Trophoblast cell (in vitro differentiated cells and primary cell): ENCODE results near the gene TLR3.
"Not testable (repeated sequence)": the region's sequence is repeated elsewhere in the genome, so short reads cannot be mapped to it uniquely, and the experiment has no call there.

Experiments used
- DNase-seq, 2 donors: peaks; one replicate each; pipeline ENCODE4 v3.0.0-alpha.2; 2016
- H2AFZ ChIP-seq: 2 replicates; pipeline ENCODE4 v1.6.1; 2013; ENCODE audit warnings: low read length, moderate library complexity, mild to moderate bottlenecking; ENCODE audit not compliant: insufficient read depth, poor library complexity
- H2AK5ac ChIP-seq: 2 replicates; pipeline ENCODE4 v1.6.1; 2013; ENCODE audit warnings: mild to moderate bottlenecking, low read length
- H2BK120ac ChIP-seq: 2 replicates; pipeline ENCODE4 v1.6.1; 2013; ENCODE audit warnings: low read length, mild to moderate bottlenecking, moderate library complexity; ENCODE audit not compliant: insufficient read depth, poor library complexity
- H2BK12ac ChIP-seq: 2 replicates; pipeline ENCODE4 v1.6.1; 2013; ENCODE audit warnings: mild to moderate bottlenecking, low read length, moderate library complexity
- H2BK5ac ChIP-seq: 2 replicates; pipeline ENCODE4 v1.6.1; 2013; ENCODE audit warnings: low read length, low read depth, moderate library complexity, mild to moderate bottlenecking; ENCODE audit not compliant: poor library complexity
- H3K14ac ChIP-seq: 2 replicates; pipeline ENCODE4 v1.6.1; 2013; ENCODE audit warnings: mild to moderate bottlenecking, low read length
- H3K18ac ChIP-seq: 2 replicates; pipeline ENCODE4 v1.6.1; 2013; ENCODE audit warnings: mild to moderate bottlenecking, low read length
- H3K23ac ChIP-seq: 2 replicates; pipeline ENCODE4 v1.6.1; 2013; ENCODE audit warnings: low read length
- H3K27ac ChIP-seq: 2 replicates; pipeline ENCODE4 v1.5.1; 2013; ENCODE audit warnings: low read depth, mild to moderate bottlenecking, inconsistent platforms, low read length, moderate library complexity
- H3K27me3 ChIP-seq: 2 replicates; pipeline ENCODE4 v1.6.1; 2013; ENCODE audit warnings: inconsistent platforms, mild to moderate bottlenecking, low read length, moderate library complexity; ENCODE audit not compliant: insufficient read depth
- H3K36me3 ChIP-seq, 2 experiments: 1 replicate in 1 of 2; 2 replicates in 1 of 2; pipeline ENCODE4 v1.6.1; 2013; ENCODE audit warnings: low read length in 2 of 2, mild to moderate bottlenecking in 2 of 2, moderate library complexity in 1 of 2; ENCODE audit not compliant: insufficient read depth in 2 of 2, control insufficient read depth in 1 of 2
- H3K4ac ChIP-seq: 2 replicates; pipeline ENCODE4 v1.6.1; 2013; ENCODE audit warnings: low read depth, mild to moderate bottlenecking, low read length, moderate library complexity
- H3K4me1 ChIP-seq, 2 experiments: 1 replicate in 1 of 2; 2 replicates in 1 of 2; pipeline ENCODE4 v1.6.1; 2013; ENCODE audit warnings: low read length in 2 of 2, mild to moderate bottlenecking in 2 of 2, moderate library complexity in 1 of 2; ENCODE audit not compliant: insufficient read depth in 2 of 2, control insufficient read depth in 1 of 2
- H3K4me2 ChIP-seq: 2 replicates; pipeline ENCODE4 v1.6.1; 2013; ENCODE audit warnings: inconsistent platforms, mild to moderate bottlenecking, low read length, moderate library complexity
- H3K4me3 ChIP-seq: 2 replicates; pipeline ENCODE4 v1.5.1; 2013; ENCODE audit warnings: mild to moderate bottlenecking, low read depth, low read length, inconsistent platforms
- H3K79me1 ChIP-seq: one replicate; pipeline ENCODE4 v1.6.1; 2013; ENCODE audit warnings: low read length
- H3K79me2 ChIP-seq: 2 replicates; pipeline ENCODE4 v1.6.1; 2013; ENCODE audit warnings: low read length, mild to moderate bottlenecking; ENCODE audit not compliant: control insufficient read depth, insufficient read depth, poor library complexity
- H3K9ac ChIP-seq: 2 replicates; pipeline ENCODE4 v1.6.1; 2013; ENCODE audit warnings: mild to moderate bottlenecking, low read length
- H3K9me3 ChIP-seq: 2 replicates; pipeline ENCODE4 v1.6.1; 2013; ENCODE audit warnings: low read depth, mild to moderate bottlenecking, control low read depth, inconsistent platforms, low read length; ENCODE audit not compliant: insufficient read depth
- H4K12ac ChIP-seq: 2 replicates; pipeline ENCODE4 v1.6.1; 2013; ENCODE audit warnings: low read depth, mild to moderate bottlenecking, low read length, moderate library complexity
- H4K8ac ChIP-seq: 2 replicates; pipeline ENCODE4 v1.6.1; 2013; ENCODE audit warnings: low read depth, mild to moderate bottlenecking, low read length, moderate library complexity
- H4K91ac ChIP-seq: one replicate; pipeline ENCODE4 v1.6.1; 2013; ENCODE audit warnings: low read depth, mild to moderate bottlenecking, low read length, moderate library complexity
- WGBS: extraction: QIAGEN DNeasy Blood & Tissue Kit; methylation state at CpG from one replicate; pipeline ENCODE4 v1.1.7; 2013; ENCODE audit warnings: missing lambda C conversion rate; ENCODE audit not compliant: insufficient read length, insufficient coverage; ENCODE audit errors: extremely low coverage; 5-methylcytosine and 5-hydroxymethylcytosine counted together

Gene TLR3

GRCh38 chr4:186032259-186032658, 36.7 kb upstream of the TLR3 start:
- Histone ChIP-seq H3K4me3 (no peak overlapping the region), H3K9ac (no peak overlapping the region), H3K27me3 (no peaks in the 10 kb centered on the region), H3K27ac (no peak overlapping the region), H2BK120ac (no peak overlapping the region), H3K4me2 (no peak overlapping the region), H4K91ac (no peak overlapping the region), H2BK5ac (no peak overlapping the region), H2AK5ac (no peak overlapping the region), H3K36me3 (no peaks in the 10 kb centered on the region), H3K4ac (no peak overlapping the region), H3K79me2 (no peaks in the 10 kb centered on the region), H3K4me1 (no peaks in the 10 kb centered on the region), H3K79me1 (no peaks in the 10 kb centered on the region), H2BK12ac (no peak overlapping the region), H4K8ac (no peak overlapping the region), H3K9me3 (peaks cover 8% of the 10 kb centered on the region), H3K23ac (no peak overlapping the region), H2AFZ (no peak overlapping the region), H4K12ac (no peak overlapping the region), H3K14ac (no peak overlapping the region), H3K18ac (no peak overlapping the region)
- no peak for DNase-seq
- no CpG with 5 or more reads among the region's 1 CpG for WGBS

- DNase-seq = no peak
These were observed 35.9 kb upstream of the TLR3 start for GRCh38 chr4:186033027-186033426.

GRCh38 chr4:186034613-186035012, 34.3 kb upstream of the TLR3 start:
- H3K18ac ChIP-seq, H4K12ac ChIP-seq, H2AFZ ChIP-seq, H3K14ac ChIP-seq, H3K79me1 ChIP-seq, H3K27me3 ChIP-seq, H3K27ac ChIP-seq, H3K36me3 ChIP-seq, H2BK120ac ChIP-seq, H4K91ac ChIP-seq, H3K4me1 ChIP-seq, H3K9ac ChIP-seq, H3K4me2 ChIP-seq, H4K8ac ChIP-seq, H2AK5ac ChIP-seq, H3K79me2 ChIP-seq, H2BK5ac ChIP-seq, H2BK12ac ChIP-seq, H3K9me3 ChIP-seq, H3K4me3 ChIP-seq, H3K23ac ChIP-seq, H3K4ac ChIP-seq: not testable (repeated sequence)
- no CpG with 5 or more reads among the region's 7 CpGs for WGBS
- peak; percentile 42 to 80 for DNase-seq

More at GRCh38 chr4:186033027-186033426, 35.9 kb upstream of the TLR3 start:
- no CpG with 5 or more reads among the region's 3 CpGs for WGBS
- Histone ChIP-seq H3K14ac (no peak overlapping the region), H3K4me3 (no peak overlapping the region), H3K9me3 (peaks cover 6% of the 10 kb centered on the region), H2BK12ac (no peak overlapping the region), H3K27me3 (no peaks in the 10 kb centered on the region), H3K4ac (no peak overlapping the region), H4K8ac (no peak overlapping the region), H3K27ac (no peak overlapping the region), H2AK5ac (no peak overlapping the region), H4K12ac (no peak overlapping the region), H3K79me2 (no peaks in the 10 kb centered on the region), H3K23ac (no peak overlapping the region), H4K91ac (no peak overlapping the region), H3K9ac (no peak overlapping the region), H3K18ac (no peak overlapping the region), H3K4me1 (no peaks in the 10 kb centered on the region), H2BK120ac (no peak overlapping the region), H2BK5ac (no peak overlapping the region), H3K79me1 (no peaks in the 10 kb centered on the region), H3K36me3 (no peaks in the 10 kb centered on the region), H2AFZ (no peak overlapping the region), H3K4me2 (no peak overlapping the region)

GRCh38 chr4:186036976-186037581, 31.9 kb upstream of the TLR3 start:
- Histone ChIP-seq H3K18ac (no peak overlapping the region), H3K4ac (no peak overlapping the region), H2BK120ac (no peak overlapping the region), H3K9ac (no peak overlapping the region), H3K4me2 (no peak overlapping the region), H3K4me1 (peaks cover 3% of the 10 kb centered on the region in 2 experiments), H2AFZ (no peak overlapping the region), H3K23ac (no peak overlapping the region), H3K79me2 (no peaks in the 10 kb centered on the region), H3K27ac (no peak overlapping the region), H2BK5ac (no peak overlapping the region), H3K14ac (no peak overlapping the region), H3K9me3 (peaks cover 6% of the 10 kb centered on the region), H3K4me3 (no peak overlapping the region), H2BK12ac (no peak overlapping the region), H3K27me3 (no peaks in the 10 kb centered on the region), H3K36me3 (no peaks in the 10 kb centered on the region), H4K8ac (no peak overlapping the region), H4K91ac (no peak overlapping the region), H3K79me1 (no peaks in the 10 kb centered on the region), H4K12ac (no peak overlapping the region), H2AK5ac (no peak overlapping the region)
- DNase-seq = no peak
- no CpG with 5 or more reads among the region's 6 CpGs for WGBS
